Umbilical cord (tissue), 2 donors: Measurements from ENCODE around the gene NHEJ1. TPM values are rescaled to one million over a fixed set of nuclear protein-coding genes. Genes with fewer than 3 reads are reported as not detected.
A peak's percentile ranks its signal among the peaks of the same experiment; 100 is the strongest.

Experiments
- DNase-seq: peaks from one replicate; pipeline ENCODE4 v3.0.0-alpha.2; 2015; ENCODE audit warnings: low spot score
- total RNA-seq: library from RNA; depleted of rRNA; stranded (reverse); fragments of >200 nt; gene quantifications from one replicate; pipeline ENCODE4 v1.2.3, GENCODE V29; 2014; ENCODE audit warnings: low replicate concordance; ENCODE audit not compliant: insufficient read depth

NHEJ1 gene
- total RNA-seq, 1 donor from 2014 or later: 13.0 TPM

DNA sequence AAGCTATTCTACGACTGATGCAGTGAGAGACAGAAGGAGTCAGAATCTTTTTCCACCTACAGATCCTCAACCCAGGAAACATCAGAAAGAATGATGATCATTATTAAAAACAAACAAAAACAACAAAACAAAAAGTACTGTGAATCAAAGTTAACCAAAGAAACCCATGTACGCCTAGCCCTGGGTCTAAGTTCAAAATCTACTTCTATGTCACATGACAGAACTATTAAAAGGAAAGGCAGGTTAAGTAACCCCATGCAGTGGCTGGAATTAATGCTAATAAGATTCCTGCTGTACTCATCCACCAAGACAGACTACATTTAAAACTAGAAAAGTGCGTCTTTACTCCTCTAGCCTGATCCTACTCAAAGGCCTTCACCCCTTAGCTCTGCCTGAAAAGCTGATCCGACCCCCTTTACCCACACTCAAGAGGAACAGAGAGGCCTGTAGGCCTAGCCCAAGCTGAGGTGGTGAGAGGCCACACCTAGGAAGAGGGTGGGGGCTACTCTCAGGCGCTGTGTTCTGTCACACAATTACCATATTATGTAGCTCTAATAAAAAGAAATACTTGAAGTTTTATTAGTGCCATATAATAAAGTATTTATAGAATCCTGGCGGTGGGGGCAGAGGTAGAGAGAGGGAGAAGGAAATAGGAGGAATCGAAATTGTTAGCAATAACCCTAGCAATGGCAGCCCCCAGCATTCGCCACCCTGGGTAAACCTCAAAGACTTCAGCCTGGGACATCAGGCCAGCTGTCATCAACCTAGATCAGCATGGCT is 37.1 kb downstream of the NHEJ1 start:
- no peak for DNase-seq

DNA sequence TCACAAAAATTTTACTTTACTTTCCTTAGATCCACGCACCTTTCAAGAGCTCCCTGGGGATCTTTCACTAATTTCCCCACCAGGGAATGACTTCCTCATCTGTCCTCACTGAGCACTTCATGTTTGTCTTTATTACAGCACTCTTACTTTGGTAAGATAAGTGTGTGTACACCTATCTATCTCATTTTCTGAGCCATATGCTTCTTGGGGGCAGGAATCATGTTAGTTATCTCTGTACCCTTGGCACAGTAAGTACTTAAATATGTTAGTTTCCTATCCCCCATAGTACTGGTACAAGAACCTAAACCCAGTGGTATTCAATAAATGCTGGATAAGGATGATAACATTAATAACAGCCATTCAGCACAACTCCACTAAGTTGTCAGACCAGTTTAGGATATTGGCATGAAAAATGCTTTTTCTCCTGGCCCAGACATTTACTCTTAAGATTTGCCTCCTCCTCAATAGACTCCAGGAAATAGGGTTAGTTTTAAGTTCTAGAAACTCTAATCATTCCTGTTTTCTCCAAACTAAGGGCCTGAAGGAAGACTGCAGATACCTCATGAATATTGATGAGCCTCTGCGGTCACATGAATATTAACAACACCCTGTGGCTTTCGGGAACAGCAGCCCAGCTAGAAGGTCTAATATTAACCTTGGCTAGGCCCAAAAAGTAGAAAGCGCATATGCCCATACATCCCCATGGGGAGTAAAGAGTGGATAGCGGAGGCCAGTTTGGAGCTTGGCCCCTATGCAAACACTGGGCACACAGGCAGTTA is 38.2 kb downstream of the NHEJ1 start:
- DNase-seq: no peak

GRCh38 chr2:219120082-219120481 is 40.5 kb downstream of the NHEJ1 start:
- no peak for DNase-seq

DNA sequence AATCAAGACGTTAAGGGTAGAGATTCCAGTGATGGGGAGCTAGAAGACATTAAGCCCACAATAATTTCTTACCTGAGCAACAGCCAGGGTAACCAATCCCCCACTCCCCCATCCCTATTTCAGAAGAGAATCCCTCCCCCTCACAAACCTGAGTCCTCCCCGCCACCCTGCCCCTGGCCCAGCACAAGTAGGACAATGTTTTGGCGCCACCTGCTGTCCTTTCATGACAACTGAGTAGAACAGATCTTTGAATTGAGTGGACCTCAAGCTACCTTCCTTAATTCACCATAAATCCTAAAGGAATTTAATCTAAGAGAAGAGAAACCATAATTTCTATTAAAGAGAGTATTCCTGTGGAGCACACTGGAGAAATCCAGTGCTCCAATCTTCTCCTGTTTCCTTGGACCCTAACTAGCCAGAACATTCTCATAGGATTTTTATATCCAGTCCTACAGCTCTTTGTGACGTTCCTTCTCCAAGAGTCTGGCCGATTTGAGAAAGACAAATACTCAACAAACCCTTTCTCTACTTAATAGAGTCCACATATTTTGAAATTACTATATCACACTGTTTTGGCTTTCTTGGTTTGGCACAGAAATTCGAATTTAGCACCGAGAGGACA is 41.1 kb downstream of the NHEJ1 start:
- DNase-seq: peak; percentile 64

DNA sequence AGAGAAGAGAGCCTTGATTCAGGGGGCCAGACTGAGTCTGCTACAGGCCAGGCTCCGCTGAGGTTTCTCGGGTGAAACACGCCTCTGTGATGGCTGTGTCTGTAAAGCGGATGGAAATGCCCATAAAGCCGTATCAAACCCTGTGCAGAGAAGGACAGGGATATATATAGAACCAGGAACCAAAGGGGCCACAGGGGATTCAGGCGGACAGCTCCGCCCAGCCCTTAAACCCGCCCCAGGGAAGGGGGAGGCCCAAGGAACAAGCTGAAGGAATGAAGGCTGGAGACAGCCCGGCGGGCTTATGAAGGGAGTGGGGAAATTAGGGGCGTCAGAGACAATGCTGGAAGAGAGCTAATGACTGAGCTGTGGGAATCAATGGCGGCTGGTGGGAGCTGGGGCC is 42.1 kb downstream of the NHEJ1 start:
- DNase-seq: peak; percentile 79

GRCh38 chr2:219116776-219117646 is 43.6 kb downstream of the NHEJ1 start:
- no peak for DNase-seq

DNA sequence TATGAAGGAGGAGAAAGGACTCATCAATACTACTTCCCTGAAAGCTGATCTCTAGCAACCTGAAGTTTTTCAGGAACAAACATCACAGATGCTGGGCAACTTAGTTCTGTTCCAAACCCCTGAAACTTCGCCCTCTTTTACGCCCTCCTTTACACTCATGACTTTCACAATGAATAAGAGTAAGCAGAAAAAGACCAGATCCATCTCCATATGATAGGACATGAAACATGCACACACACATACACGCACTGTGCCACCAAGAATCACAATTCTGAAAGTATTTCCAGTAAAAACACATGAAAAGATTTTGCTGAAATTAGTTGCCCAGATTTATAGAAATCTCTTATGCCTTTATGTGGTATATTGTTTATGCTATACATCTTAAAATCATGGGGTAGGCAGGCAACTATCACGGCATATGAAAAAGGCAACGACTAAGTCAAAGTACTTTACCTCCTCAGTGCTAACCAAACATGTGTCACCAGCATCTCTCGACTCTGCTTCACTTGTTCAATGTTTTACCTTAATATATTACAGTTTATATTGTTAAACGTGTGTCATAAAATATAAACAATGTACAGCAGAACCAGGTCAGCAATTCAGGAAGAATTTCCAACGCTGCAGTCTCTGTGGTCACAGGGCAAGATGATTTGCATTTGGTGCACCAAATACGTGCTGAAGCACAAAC is 47.8 kb downstream of the NHEJ1 start:
- no peak for DNase-seq

GRCh38 chr2:219112062-219112406 is 48.6 kb downstream of the NHEJ1 start:
- no peak for DNase-seq

GRCh38 chr2:219111375-219112061 is 49.1 kb downstream of the NHEJ1 start:
- DNase-seq: no peak

DNA sequence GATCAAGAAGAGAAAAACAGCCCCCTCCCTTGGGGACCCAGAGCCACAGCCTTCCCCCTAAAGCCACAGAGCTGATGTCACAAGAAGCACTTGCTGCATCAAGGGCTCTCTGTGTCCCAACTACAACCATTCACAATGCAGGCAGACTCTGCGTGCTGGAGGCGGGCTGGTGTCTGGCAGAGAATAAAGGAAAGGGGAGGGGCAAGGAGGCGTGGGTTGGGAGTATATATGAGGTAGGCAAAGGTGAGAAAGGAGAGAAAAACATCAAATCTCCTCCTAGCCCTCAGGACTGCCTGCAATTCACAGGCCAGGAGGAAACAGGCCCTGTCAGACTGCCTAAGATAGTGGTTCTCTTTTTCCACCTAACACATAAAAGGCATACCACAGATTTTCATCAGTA is 51.1 kb downstream of the NHEJ1 start:
- no peak for DNase-seq

DNA sequence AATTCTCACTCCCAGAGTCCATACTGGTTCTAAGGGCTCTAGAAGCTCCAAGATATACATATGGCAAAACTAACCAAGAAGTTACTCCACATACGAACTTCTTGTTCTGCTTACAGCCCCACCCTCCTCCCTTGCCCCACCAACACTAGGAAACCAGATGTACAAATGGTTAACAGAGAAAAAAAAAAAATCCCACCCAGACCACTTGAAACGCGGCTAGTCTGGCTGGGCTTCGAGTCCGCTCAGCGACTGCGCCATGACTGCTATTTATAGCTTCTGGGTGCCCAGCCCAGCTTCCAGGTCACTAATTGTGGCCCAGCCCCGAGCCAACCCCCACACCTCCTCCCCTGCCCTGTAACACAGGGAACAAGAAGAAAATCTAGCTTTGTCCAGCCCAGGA is 52.9 kb downstream of the NHEJ1 start:
- DNase-seq: no peak

DNA sequence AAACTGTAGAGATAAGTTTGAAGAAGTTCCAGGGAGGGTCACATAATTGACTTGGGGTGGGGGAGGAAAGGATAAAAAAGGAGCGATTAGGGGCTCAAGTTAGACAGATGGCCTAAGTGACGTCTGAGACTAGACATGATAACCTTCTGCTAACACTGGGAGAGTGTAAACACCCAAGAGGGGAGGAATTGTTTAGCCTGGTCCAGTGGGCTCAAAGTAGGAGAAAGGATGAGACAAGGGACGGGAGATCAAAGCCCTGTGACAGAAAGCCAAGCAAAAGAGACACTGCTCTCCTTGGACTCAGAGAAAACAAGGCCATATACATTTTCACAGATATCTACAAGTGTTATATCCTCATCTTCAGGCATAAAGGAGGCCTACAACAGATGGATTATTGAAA is 54.4 kb downstream of the NHEJ1 start:
- no peak for DNase-seq

GRCh38 chr2:219104107-219105035 is 56.2 kb downstream of the NHEJ1 start:
- DNase-seq: no peak

GRCh38 chr2:219099329-219099728 is 61.3 kb downstream of the NHEJ1 start:
- DNase-seq: no peak

DNA sequence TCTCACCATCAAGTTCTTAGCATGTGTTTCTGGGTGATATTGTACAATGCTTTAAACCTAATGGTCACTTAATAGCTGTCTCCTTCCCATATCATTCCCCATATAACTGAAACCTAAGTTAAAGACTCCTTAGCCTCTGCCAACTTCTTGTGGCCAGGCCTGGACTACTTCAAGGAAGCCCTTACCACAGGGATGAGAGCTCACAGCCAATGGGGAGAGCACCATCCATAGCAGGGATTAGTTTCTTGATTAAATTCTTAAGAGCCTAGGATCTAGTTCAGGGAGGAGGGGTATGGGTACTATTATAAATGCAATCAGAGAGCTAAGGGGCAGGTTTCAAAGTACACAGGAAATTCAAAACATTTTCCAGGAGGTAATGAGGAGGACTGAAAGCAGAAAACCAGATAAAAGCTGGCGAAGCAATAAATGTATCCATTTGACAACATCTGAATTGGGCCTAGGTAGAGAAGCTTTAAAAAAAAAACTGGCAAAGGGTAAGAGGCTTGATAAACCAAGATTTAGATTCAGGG is 65.1 kb downstream of the NHEJ1 start:
- no peak for DNase-seq

GRCh38 chr2:219094171-219094570 is 66.4 kb downstream of the NHEJ1 start:
- no peak for DNase-seq

DNA sequence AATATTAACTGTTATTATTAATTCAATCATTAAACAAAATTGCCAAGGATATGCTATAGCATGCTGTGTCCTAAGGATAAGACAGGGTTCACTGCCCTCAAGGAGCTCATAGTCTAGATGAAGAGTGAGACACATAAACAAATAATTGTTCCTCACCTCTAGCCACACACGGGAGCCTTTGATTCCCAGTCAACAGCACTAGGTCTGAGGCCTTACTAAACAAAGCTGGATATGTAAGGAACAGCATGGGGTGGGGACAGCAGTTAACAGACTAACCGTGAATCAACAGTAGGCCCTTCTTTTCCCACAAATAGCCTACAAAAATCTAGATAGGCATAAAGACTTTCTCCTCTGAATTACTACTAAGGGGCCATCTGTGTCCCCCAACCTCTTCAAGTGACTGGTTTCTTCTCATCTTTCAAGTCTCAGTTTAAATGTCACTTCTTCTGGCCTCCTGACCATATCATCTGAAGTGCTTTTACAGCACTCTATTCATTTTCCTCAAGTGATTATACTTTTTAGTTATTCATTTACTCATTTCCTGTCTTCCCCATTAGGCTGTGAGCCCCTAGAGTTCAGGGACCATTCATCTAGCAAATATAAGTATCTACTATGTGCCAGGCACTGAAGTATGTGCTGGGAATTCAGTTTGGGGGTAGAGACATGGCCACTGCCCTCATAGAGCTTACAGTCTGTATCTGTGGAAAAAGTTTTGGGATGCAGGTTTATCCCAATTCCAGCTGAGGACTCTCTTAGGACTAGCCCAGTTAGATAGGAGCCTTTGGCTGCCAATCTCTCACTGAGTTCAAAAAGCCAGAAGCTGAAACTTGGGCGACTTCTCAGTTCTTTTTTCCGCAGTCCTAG is 69.9 kb downstream of the NHEJ1 start:
- no peak for DNase-seq

- no peak for DNase-seq
Measured at GRCh38 chr2:219089330-219089729, 71.3 kb downstream of the NHEJ1 start.
